ENCODE data around the gene COL6A2. TPM values are rescaled to one million over a fixed set of nuclear protein-coding genes. Genes with fewer than 3 reads are reported as not detected.

Gene COL6A2
- total and polyA plus RNA-seq, 2 donors (not counting 1 experiment from before 2014, with no cell fraction given), result 1.2 to 2.1 TPM

DNA sequence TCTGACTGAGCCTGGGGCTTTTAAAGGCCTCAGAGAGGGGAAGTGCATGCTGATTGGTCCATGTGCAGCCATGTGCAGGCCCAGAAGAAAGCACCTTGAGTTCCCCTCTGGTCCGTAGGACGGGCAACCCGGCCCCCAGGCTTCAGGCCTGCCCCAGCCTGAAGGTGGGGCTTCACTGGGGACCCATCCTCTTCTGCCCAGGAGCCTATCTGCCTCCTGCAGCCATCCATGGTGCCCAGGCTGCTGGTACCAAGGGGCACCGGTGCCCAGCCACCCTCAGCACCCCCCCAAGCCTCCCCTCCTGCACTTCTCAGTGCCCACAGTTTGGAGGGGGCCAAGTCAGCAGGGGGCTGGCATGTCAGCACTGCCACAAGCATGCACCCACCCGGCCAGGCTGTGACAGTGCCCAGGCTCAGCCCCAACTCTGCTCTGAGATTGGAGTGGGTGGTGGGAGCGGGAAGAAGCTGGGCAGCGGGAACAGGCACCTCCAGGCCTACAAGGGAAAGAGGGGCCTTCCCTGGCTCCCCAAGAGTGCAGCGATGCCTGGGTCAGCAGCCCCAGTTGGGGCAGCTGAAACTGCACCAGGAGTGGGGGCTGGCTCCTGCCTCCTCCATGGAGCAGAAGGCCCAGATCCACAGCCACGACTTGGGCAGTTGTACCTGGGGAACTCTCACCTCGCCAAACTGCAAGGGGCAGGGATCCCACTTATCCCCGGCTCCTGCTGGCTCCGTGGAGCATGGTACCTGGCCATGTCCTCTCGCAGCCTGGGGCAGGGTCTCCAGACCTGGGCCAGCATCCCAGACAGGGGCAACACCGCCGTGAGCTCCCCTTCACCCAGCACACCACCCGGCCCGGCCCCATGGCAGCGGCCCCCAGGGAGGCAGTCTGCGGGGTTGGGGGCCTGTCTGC, 11.7 kb downstream of the COL6A2 start:
- Histone ChIP-seq H3K79me2 (ENCODE audit: control insufficient read depth, insufficient read depth, low read length) (no peaks in the 10 kb centered on the region), H4K20me1 (ENCODE audit: control insufficient read depth, insufficient read depth, low read length, poor library complexity, severe bottlenecking) (no peaks in the 10 kb centered on the region), H3K27me3 (replicated peaks in 1 of 4; ENCODE audit: control extremely low read depth in 1 of 4, control insufficient read depth in 3 of 4, insufficient read depth in 4 of 4, low read length in 3 of 4) (peaks cover 0 to under 1% (median 0%) of the 10 kb centered on the region in 4 experiments), H3K27ac (ENCODE audit: low read length in 2 of 2) (no peak overlapping the region), H3K4me3 (ENCODE audit: control extremely low read depth in 1 of 5, extremely low read depth in 1 of 5, insufficient read depth in 1 of 5, low read depth in 2 of 5, low read length in 4 of 5) (no peak overlapping the region), H3K4me1 (ENCODE audit: control insufficient read depth in 2 of 2, insufficient read depth in 2 of 2, low read length in 2 of 2) (no peaks in the 10 kb centered on the region), H3K4me2 (replicated peaks; ENCODE audit: low read depth, low read length, poor library complexity, severe bottlenecking) (no peak overlapping the region), H2AFZ (ENCODE audit: insufficient read depth, low read depth, low read length, poor library complexity, severe bottlenecking) (no peak overlapping the region), H3K9me3 (ENCODE audit: control extremely low read depth in 1 of 3, control insufficient read depth in 2 of 3, insufficient read depth in 1 of 3, low read length in 2 of 3) (peaks cover 0 to 31% (median 6%) of the 10 kb centered on the region in 3 donors), H3K9ac (ENCODE audit: low read length) (no peak overlapping the region), H3K36me3 (replicated peaks in 1 of 2; ENCODE audit: control extremely low read depth in 1 of 2, control insufficient read depth in 1 of 2, extremely low read depth in 1 of 2, insufficient read depth in 2 of 2, low read length in 1 of 2) (no peaks in the 10 kb centered on the region)
- intact Hi-C loops (cut with micrococcal nuclease), result no loop called here
- Mint-ChIP-seq H3K9me3 (ENCODE audit: insufficient read depth) (peaks cover 5% of the 10 kb centered on the region), H3K27me3 (peaks cover 3% of the 10 kb centered on the region), H3K27ac (no peak overlapping the region), H3K4me3 (no peak overlapping the region), H3K4me1 (no peaks in the 10 kb centered on the region)
- ChIA-PET POLR2A (no interaction called here), CTCF (no interaction called here)
- TF ChIP-seq EZH2 (IDR thresholded peaks at IDR 0.05; ENCODE audit: borderline replicate concordance, insufficient read depth, low read depth, low read length, poor library complexity, severe bottlenecking), result no peak
- TF ChIP-seq, protein P1, sequence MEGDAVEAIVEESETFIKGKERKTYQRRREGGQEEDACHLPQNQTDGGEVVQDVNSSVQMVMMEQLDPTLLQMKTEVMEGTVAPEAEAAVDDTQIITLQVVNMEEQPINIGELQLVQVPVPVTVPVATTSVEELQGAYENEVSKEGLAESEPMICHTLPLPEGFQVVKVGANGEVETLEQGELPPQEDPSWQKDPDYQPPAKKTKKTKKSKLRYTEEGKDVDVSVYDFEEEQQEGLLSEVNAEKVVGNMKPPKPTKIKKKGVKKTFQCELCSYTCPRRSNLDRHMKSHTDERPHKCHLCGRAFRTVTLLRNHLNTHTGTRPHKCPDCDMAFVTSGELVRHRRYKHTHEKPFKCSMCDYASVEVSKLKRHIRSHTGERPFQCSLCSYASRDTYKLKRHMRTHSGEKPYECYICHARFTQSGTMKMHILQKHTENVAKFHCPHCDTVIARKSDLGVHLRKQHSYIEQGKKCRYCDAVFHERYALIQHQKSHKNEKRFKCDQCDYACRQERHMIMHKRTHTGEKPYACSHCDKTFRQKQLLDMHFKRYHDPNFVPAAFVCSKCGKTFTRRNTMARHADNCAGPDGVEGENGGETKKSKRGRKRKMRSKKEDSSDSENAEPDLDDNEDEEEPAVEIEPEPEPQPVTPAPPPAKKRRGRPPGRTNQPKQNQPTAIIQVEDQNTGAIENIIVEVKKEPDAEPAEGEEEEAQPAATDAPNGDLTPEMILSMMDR (IDR thresholded peaks at IDR 0.05), result no peak
- 86% methylated on average over 18 of the region's 19 CpGs for WGBS (ENCODE audit: insufficient coverage)
- DNase-seq, result no peak
- no peak for ATAC-seq (ENCODE audit: low read depth)

DNA sequence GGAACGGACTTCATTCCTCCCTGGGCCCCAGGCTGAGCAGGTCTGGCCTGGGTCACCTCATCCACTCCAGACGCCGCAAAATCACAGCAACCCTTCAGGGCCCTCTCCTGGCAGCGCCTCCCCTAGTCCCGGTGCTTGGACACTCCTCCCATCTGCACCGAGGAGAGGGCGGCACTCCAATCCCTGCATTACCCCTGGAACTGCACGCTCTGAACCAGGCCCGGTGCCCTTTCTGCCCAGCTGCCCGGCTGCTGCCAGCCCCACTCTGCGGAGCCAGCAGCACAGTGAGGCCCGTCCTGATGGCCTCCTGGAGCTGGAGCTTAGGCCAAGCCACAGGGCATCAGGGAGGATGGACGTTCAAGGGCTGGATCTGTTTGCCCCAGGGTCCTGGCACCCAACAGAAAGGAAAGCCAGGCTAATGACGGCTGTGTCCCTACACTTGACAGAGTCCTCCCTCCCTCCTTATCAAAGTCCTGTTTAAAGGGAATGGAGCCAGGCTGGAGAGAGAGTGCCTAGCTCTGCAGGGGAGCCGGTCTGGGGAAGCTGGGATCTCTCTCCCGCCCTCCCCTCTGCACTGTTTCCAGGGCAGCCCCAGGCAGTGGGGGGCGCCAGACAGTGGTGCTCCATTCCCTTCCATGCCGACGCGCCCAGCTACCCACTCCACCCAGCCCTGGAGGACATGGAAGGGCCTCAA, 12.7 kb downstream of the COL6A2 start:
- H3K4me1 ChIP-seq (ENCODE audit: control insufficient read depth in 2 of 2, insufficient read depth in 2 of 2, low read length in 2 of 2), result no peaks in the 10 kb centered on the region
- no peaks in the 10 kb centered on the region for H3K27me3 ChIP-seq (replicated peaks in 1 of 4; ENCODE audit: control extremely low read depth in 1 of 4, control insufficient read depth in 3 of 4, insufficient read depth in 4 of 4, low read length in 3 of 4)
- no peak overlapping the region for H3K27ac ChIP-seq (ENCODE audit: low read length in 2 of 2)
- Mint-ChIP-seq H3K27ac (no peak overlapping the region), H3K4me1 (no peaks in the 10 kb centered on the region), H3K4me3 (no peak overlapping the region), H3K27me3 (no peaks in the 10 kb centered on the region), H3K9me3 (ENCODE audit: insufficient read depth) (peaks cover 5% of the 10 kb centered on the region)
- no peaks in the 10 kb centered on the region for H3K79me2 ChIP-seq (ENCODE audit: control insufficient read depth, insufficient read depth, low read length)
- peaks cover 0 to 38% (median 6%) of the 10 kb centered on the region in 3 donors for H3K9me3 ChIP-seq (ENCODE audit: control extremely low read depth in 1 of 3, control insufficient read depth in 2 of 3, insufficient read depth in 1 of 3, low read length in 2 of 3)
- H3K36me3 ChIP-seq (replicated peaks in 1 of 2; ENCODE audit: control extremely low read depth in 1 of 2, control insufficient read depth in 1 of 2, extremely low read depth in 1 of 2, insufficient read depth in 2 of 2, low read length in 1 of 2), result no peaks in the 10 kb centered on the region
- no peak for DNase-seq
- H3K9ac ChIP-seq (ENCODE audit: low read length), result no peak overlapping the region
- 93% methylated on average over 16 of the region's 20 CpGs for WGBS (ENCODE audit: insufficient coverage)
- no peaks in the 10 kb centered on the region for H4K20me1 ChIP-seq (ENCODE audit: control insufficient read depth, insufficient read depth, low read length, poor library complexity, severe bottlenecking)
- no peak overlapping the region for H3K4me2 ChIP-seq (replicated peaks; ENCODE audit: low read depth, low read length, poor library complexity, severe bottlenecking)
- no peak overlapping the region for H3K4me3 ChIP-seq (ENCODE audit: control extremely low read depth in 1 of 5, extremely low read depth in 1 of 5, insufficient read depth in 1 of 5, low read depth in 2 of 5, low read length in 4 of 5)
- ATAC-seq (ENCODE audit: low read depth), result no peak
- TF ChIP-seq, protein P1 (IDR thresholded peaks at IDR 0.05), result no peak
- no peak for TF ChIP-seq EZH2 (IDR thresholded peaks at IDR 0.05; ENCODE audit: borderline replicate concordance, insufficient read depth, low read depth, low read length, poor library complexity, severe bottlenecking)
- ChIA-PET CTCF (no interaction called here), POLR2A (no interaction called here)
- no peak overlapping the region for H2AFZ ChIP-seq (ENCODE audit: insufficient read depth, low read depth, low read length, poor library complexity, severe bottlenecking)
- intact Hi-C loops (cut with micrococcal nuclease), result no loop called here

All from B cell (primary cell).